ENCODE results near the gene ENPP3.

Gene ENPP3

GRCh38 chr6:131769385-131770141, 132.5 kb downstream of the ENPP3 start:
- DNase-seq, result no peak

GRCh38 chr6:131770776-131771175, 133.7 kb downstream of the ENPP3 start:
- no peak for DNase-seq

GRCh38 chr6:131773284-131773950, 136.3 kb downstream of the ENPP3 start:
- no peak for DNase-seq

- no peak for DNase-seq
Measured at GRCh38 chr6:131775886-131776285, 138.8 kb downstream of the ENPP3 start.

- DNase-seq, result no peak
Measured at GRCh38 chr6:131776985-131777384, 139.9 kb downstream of the ENPP3 start.

- no peak for DNase-seq
Measured at GRCh38 chr6:131778169-131778568, 141.1 kb downstream of the ENPP3 start.

- DNase-seq, result no peak
Measured at GRCh38 chr6:131779304-131779703, 142.2 kb downstream of the ENPP3 start.

GRCh38 chr6:131780600-131780999, 143.5 kb downstream of the ENPP3 start:
- no peak for DNase-seq

- DNase-seq, result no peak
Measured at GRCh38 chr6:131781687-131782086, 144.6 kb downstream of the ENPP3 start.

GRCh38 chr6:131782764-131783163, 145.7 kb downstream of the ENPP3 start:
- no peak for DNase-seq

GRCh38 chr6:131784561-131784960, 147.5 kb downstream of the ENPP3 start:
- DNase-seq, result no peak

GRCh38 chr6:131787079-131787478, 150.0 kb downstream of the ENPP3 start:
- DNase-seq, result no peak

GRCh38 chr6:131787766-131788712, 150.9 kb downstream of the ENPP3 start:
- DNase-seq, result no peak

GRCh38 chr6:131789219-131789618, 152.1 kb downstream of the ENPP3 start:
- DNase-seq, result no peak

- no peak for DNase-seq
Measured at GRCh38 chr6:131791476-131791875, 154.4 kb downstream of the ENPP3 start.

- DNase-seq, result peak; percentile 6
Measured at GRCh38 chr6:131792091-131792496, 155.0 kb downstream of the ENPP3 start.

- DNase-seq, result no peak
Measured at GRCh38 chr6:131795366-131795765, 158.3 kb downstream of the ENPP3 start.
